Heart left ventricle (tissue), 13 donors: ENCODE measurements around the gene GIGYF1.
"Not testable (repeated sequence)": the region's sequence is repeated elsewhere in the genome, so short reads cannot be mapped to it uniquely, and the experiment has no call there.

Experiments
- CTCF ChIP-seq, 12 donors: fragments of 200-600 bp; sonication (generic) in 4 of 12; IDR thresholded peaks; one replicate each; pipeline versions ENCODE4 v1.5.0 to v1.8.0; 2018 to 2022; ENCODE audit warnings: antibody characterized with exemption in 12 of 12, mild to moderate bottlenecking in 5 of 12
- POLR2A ChIP-seq, 2 donors: fragments of 450-650 bp; IDR thresholded peaks; one replicate each; pipeline ENCODE4 v1.6.1; 2017; ENCODE audit warnings: antibody characterized with exemption in 2 of 2, mild to moderate bottlenecking in 2 of 2, moderate library complexity in 2 of 2
- donor health status: ischemic (EF 13 %, LVEDD 7.1; RV severe dilation, severe dysfunction).
- donor health status: DM: no; HTN: yes; CAD: no.
- donor health status: DM: no; HTN: no; CAD: no.
- donor health status: ischemic (EF 25% LVEDD 6.9; RV normal size, moderate dysfunction).
- donor health status: ischemic (EF 25% LVEDD 5.7; RV mildly dilated, moderate dysfunction).
- donor health status: ischemic (EF 35%, LVEDD 5.7; RV mildly dilated, moderate dysfunction).
- donor health status: nonischemic (EF 11% LVEDD 7.7; RV severe dilation, severe dysfunction).
- donor health status: DM: yes; HTN: yes; CAD: no.
- donor health status: PGD.
- donor health status: ischemic (EF 29% LVEDD 5.4; RV normal size, mild dysfunction).
- donor health status: nonischemic (EF 23%, LVEDD 6.1; RV moderate dilation, normal function).

- TF ChIP-seq CTCF, POLR2A (IDR thresholded peaks at IDR 0.05): not testable (repeated sequence)
These were observed 23.0 kb upstream of the GIGYF1 start for GRCh38 chr7:100717073-100717472.
